GM18502 (cell line): Measurements from ENCODE around the gene KLHL29.

Experiments used
- ATAC-seq: cut with Tn5 transposase; IDR thresholded peaks from one replicate; pipeline ENCODE4 v1.9.1; 2021; ENCODE audit warnings: mild to moderate bottlenecking; ENCODE audit not compliant: unreplicated experiment, poor library complexity

KLHL29 gene

GRCh38 chr2:23681356-23682140 lies 296.6 kb downstream of the KLHL29 start:
- no peak for ATAC-seq

DNA sequence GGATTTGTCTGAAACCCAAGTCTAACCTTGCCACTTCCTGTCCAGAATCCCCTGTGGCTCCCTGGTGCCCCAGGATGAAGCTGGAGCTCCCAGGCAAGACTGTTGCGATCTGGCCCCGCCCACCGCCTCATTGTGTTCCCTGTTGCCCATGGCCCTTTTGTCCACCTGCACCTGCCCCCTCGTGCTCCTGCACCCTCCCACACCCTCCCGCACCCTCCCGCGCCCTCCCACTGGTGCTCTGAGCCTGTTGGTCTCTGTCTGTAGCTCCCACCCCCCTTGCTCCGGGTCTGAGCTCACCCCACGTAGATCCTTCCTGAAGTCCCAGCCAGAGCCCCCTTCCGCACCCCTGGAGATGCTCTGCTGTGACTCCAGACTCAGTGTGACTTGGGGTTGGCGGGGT lies 297.5 kb downstream of the KLHL29 start:
- ATAC-seq: no peak

DNA sequence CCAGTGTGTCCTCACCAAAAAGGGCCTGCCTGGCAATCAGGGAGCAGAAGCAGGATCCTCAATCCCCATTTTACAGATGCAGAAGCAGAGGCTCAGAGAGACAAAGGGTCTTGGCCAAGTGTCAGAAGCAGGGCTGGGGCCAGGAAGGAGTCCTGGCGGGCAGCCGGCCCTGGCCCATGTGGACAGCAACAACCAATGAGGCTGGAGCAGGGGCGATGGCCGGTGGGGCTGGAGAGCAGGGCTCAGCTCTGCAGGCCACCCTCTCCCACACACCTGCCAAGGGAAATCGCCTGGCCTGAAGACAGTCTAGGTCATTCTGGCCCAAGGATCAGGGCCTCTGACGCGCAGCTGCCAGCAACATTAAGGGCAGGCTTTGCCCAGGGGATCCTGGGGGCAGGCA lies 298.0 kb downstream of the KLHL29 start:
- no peak for ATAC-seq

GRCh38 chr2:23684395-23685176 lies 299.6 kb downstream of the KLHL29 start:
- no peak for ATAC-seq

DNA sequence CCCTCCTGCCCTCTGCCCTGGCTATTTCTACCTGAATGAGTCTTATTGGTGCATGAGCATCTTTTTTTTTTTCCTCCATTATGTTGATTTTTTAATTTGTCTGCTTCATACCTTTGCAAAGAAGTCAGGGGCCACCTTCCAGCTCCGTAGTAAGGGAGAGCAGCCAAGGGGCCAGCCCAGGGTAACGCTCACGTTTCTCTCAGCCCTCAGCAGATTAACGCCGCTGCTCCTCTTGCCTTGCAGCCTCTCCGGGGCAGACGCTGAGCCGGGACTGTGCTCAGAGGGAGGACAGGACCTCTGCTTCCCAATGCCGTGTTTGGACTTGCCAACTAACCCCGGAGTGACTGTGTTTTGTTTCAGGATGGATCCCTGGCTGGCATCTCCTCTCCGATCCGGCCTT lies 300.2 kb downstream of the KLHL29 start:
- ATAC-seq: no peak

- no peak for ATAC-seq
These were observed 300.7 kb downstream of the KLHL29 start for GRCh38 chr2:23685706-23686105.

- ATAC-seq: no peak
These were observed 301.5 kb downstream of the KLHL29 start for GRCh38 chr2:23686405-23687029.

DNA sequence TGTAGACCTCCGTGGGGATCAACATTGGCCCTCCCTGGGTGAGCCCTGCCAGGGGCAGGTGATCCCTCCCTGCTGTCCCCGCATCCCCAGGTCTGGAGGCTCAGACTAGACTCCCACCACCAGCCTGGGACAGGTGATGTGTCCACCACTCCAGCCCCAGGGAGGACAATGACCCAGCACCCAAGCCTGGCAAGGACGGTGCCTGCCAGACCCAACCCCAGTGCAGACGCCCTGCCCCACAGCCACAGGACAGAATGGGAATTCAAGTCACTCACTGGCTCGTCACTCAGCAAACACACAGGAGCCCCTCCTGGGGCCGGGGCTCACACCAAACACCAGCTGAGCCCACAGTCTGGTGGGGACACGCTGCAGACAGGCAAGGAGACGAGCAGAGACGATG lies 302.2 kb downstream of the KLHL29 start:
- no peak for ATAC-seq

DNA sequence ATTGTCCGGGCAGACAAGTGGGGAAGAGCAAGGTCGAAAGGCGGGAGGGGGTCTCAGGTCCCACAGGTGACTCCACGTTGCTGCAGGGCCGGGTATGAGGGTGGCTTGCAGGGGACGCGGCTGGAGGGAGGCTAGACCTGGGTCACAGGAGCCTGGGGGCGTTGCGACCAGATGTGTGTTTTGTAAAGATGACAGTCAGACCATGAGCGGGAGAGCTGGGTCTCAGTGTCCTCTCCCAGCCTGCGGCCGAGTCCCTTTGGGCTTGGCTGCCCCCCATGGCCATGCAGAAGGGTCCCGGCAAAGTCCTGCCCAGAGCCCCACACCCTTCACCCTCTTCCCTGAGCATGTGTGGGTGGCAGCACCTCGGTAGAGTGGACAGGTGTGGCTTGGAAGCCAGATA lies 302.7 kb downstream of the KLHL29 start:
- no peak for ATAC-seq

- no peak for ATAC-seq
These were observed 303.6 kb downstream of the KLHL29 start for GRCh38 chr2:23688486-23689130.

- ATAC-seq: no peak
These were observed 304.2 kb downstream of the KLHL29 start for GRCh38 chr2:23689131-23689700.

DNA sequence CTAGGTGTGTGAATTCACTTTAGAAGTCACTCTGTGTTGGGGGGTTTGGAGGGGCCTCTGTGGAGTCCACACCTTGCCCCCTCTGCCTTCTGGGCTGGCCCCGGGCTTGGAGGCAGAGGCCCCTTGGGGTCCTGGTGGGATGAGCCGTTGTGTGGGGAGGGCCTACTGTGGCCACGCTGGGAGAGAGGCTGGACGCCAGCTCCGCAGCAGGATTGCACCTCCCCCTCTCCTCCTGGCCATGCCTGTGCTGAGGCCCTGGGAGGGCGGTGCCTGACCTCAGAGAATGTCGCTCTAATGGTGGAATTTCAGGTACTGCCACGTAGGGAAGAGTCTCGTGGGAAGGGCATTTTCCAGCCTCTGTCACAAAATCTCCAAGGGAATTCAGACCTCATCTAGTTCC lies 304.9 kb downstream of the KLHL29 start:
- ATAC-seq: no peak

GRCh38 chr2:23690421-23691105 lies 305.6 kb downstream of the KLHL29 start:
- no peak for ATAC-seq

DNA sequence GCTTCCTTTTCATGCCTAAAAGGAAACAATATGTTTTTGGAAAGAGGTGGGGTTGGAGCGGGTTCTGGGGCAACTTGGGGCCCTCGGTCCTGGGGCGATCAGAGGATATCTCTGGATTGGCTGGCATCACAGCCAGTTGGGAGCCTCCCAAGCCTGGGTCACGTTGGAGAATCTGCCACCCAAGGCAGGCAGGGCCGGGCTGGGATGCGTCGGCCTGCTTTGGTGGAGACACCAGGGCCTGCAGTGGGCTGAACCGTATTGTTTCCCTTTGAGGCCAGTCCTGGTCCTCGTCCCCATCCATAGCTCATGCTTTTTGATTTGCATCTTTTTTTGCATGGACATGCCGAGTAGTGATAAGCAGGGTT lies 306.1 kb downstream of the KLHL29 start:
- ATAC-seq: no peak

GRCh38 chr2:23691565-23691964 lies 306.6 kb downstream of the KLHL29 start:
- no peak for ATAC-seq

DNA sequence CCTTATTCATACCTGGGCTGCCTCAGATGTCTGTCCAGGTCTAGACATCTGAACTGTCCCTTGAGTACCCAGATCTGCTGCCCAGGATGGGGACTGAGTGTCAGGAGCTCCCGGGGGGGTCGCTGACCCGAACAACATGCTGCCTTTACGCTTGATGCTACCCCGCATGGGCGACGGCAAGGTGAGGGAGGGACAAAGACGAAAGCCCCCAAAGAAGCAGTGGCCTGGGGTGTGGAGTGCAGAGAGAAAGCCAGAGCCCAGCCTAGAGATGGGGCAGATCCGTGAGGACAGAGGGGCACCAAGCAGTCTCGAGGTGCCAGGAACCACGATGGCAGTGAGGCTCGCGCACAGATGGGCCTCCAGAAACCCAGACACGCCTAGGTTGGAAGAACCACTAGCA lies 307.3 kb downstream of the KLHL29 start:
- ATAC-seq: no peak

GRCh38 chr2:23692851-23693605 lies 308.0 kb downstream of the KLHL29 start:
- ATAC-seq: no peak

- ATAC-seq: no peak
These were observed 308.6 kb downstream of the KLHL29 start for GRCh38 chr2:23693606-23693951.
